ENCODE measurements around the gene ATP13A2.

ATP13A2 gene

DNA sequence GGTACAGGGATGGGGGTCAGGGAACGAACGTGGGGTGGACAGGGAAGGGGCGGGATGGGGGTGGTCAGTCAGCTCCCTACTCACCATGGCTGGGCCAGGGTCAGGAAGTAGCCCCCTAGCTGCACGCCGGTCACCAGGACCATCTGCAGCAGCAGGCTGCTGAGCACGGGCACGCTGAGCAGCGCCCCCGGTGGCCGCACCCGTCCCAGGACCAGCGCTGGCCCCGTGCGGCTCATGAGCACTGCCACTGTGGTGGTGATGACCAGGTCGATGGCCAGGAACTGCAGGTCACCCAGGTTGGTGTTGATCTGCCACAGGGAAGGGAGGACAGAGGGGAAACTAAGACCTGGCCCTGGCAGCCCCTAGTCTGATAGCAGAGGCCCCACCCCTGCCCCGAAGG is 24.8 kb downstream of the ATP13A2 start:
- H3K4me3 ChIP-seq (ENCODE audit: low read depth, low read length), result no peak overlapping the region
- DNase-seq (ENCODE audit: low read depth), result no peak
- TF ChIP-seq, protein P1, sequence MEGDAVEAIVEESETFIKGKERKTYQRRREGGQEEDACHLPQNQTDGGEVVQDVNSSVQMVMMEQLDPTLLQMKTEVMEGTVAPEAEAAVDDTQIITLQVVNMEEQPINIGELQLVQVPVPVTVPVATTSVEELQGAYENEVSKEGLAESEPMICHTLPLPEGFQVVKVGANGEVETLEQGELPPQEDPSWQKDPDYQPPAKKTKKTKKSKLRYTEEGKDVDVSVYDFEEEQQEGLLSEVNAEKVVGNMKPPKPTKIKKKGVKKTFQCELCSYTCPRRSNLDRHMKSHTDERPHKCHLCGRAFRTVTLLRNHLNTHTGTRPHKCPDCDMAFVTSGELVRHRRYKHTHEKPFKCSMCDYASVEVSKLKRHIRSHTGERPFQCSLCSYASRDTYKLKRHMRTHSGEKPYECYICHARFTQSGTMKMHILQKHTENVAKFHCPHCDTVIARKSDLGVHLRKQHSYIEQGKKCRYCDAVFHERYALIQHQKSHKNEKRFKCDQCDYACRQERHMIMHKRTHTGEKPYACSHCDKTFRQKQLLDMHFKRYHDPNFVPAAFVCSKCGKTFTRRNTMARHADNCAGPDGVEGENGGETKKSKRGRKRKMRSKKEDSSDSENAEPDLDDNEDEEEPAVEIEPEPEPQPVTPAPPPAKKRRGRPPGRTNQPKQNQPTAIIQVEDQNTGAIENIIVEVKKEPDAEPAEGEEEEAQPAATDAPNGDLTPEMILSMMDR (IDR thresholded peaks at IDR 0.05; ENCODE audit: low read depth, low read length, missing control alignments), result peak; percentile 50

DNA sequence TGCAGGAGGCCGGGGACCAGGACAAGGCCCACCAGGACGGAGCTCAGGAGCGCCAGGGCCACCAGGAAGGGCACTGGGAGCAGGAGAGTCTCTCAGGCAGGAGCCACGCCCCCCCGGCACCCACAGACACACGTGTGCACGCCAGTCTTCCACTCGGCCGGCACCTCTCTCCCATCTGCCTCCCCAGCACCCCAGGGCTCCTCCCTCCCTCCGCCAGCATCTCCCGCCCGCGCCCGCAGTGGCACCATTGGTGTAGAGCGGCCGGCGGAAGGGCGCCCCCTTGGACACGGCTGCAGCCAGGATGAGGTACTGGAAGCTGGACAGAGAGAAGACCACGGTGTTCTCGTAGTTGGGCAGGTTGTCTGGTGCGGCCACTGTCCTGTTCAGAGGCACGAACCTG is 25.2 kb downstream of the ATP13A2 start:
- TF ChIP-seq, protein P1 (IDR thresholded peaks at IDR 0.05; ENCODE audit: low read depth, low read length, missing control alignments), result no peak
- no peak for DNase-seq (ENCODE audit: low read depth)
- no peak overlapping the region for H3K4me3 ChIP-seq (ENCODE audit: low read depth, low read length)

DNA sequence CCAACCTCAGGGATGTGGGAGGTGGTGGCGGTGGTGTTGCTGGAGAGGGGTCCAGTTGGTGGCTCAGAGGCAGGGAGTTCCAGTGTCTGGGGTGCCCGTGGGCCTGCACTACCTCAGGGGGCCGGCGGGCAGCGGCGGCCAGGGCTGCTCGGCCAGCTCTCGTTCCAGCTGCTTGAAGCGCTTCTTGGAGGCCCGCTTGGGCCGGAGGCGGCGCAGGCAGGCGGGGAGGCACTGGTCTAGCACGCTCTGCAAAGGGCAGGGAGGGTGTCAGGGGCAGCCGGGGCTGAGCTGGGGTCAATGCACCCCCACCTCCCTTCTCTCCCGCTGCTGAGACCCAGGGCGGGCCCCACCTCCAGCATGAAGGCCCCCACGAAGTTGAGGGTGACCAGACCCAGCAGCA is 25.6 kb downstream of the ATP13A2 start:
- H3K4me3 ChIP-seq (ENCODE audit: low read depth, low read length), result no peak overlapping the region
- DNase-seq (ENCODE audit: low read depth), result no peak
- TF ChIP-seq, protein P1 (IDR thresholded peaks at IDR 0.05; ENCODE audit: low read depth, low read length, missing control alignments), result no peak

DNA sequence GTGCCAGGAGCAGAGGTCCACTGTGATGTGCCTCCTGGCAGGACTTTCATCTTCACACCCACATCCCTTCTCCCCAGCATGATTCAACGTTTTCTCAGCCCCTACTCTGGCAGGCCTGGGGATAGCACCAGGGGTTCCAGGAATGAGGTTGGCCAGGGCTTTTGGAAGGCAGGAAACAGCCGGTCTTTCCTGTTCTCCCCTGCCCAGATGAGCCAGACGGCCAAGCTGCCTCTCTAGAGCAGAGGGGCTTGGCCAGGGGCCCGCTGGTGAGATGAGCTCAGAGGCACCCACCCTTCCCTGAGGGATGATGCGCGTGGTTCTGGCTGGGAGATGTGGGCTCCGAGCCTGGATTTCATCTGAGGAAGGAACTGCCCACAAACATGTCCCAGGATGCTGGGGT is 27.0 kb downstream of the ATP13A2 start:
- H3K4me3 ChIP-seq (ENCODE audit: low read depth, low read length), result no peak overlapping the region
- TF ChIP-seq, protein P1 (IDR thresholded peaks at IDR 0.05; ENCODE audit: low read depth, low read length, missing control alignments), result no peak
- no peak for DNase-seq (ENCODE audit: low read depth)

DNA sequence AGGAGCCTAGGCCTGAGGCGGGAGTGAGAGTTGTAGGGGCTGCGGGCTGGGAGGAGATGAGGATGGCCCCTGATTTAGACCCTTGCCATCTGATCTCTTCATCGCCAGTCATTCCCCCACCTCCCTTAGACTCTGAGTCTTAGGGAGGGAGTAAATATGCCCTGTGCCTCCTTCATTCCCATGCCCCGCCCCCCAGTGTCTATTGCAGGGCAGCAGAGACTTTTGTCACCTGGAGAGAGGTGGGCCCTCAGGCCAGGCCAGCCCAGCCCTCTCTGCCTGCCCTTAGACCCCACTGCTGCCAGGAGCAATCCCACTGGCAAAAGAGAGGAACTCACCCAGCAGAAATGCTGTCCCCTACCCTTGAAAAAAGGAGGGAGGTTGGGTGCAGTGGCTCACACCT is 28.1 kb downstream of the ATP13A2 start:
- TF ChIP-seq, protein P1 (IDR thresholded peaks at IDR 0.05; ENCODE audit: low read depth, low read length, missing control alignments), result no peak
- no peak for DNase-seq (ENCODE audit: low read depth)
- H3K4me3 ChIP-seq (ENCODE audit: low read depth, low read length), result no peak overlapping the region

DNA sequence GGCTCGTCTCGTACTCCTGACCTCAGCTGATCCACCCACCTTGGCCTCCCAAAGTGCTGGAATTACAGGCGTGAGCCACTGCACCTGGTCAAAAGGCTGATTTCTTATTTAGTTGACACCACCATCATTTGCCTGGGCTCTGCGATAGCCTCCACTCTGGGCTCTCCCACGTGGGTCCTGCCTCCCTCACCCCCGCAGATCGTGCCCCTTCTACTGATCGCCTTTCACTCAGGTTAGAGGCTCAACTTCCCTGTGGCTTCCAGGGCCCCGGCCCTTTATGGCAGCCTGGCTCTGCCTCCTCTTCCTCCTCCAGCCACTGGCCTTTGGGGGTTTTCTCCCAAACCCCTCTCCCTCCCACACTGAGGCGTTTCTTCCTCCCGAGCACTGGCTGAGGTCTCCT is 28.8 kb downstream of the ATP13A2 start:
- TF ChIP-seq, protein P1 (IDR thresholded peaks at IDR 0.05; ENCODE audit: low read depth, low read length, missing control alignments), result no peak
- no peak overlapping the region for H3K4me3 ChIP-seq (ENCODE audit: low read depth, low read length)
- no peak for DNase-seq (ENCODE audit: low read depth)

DNA sequence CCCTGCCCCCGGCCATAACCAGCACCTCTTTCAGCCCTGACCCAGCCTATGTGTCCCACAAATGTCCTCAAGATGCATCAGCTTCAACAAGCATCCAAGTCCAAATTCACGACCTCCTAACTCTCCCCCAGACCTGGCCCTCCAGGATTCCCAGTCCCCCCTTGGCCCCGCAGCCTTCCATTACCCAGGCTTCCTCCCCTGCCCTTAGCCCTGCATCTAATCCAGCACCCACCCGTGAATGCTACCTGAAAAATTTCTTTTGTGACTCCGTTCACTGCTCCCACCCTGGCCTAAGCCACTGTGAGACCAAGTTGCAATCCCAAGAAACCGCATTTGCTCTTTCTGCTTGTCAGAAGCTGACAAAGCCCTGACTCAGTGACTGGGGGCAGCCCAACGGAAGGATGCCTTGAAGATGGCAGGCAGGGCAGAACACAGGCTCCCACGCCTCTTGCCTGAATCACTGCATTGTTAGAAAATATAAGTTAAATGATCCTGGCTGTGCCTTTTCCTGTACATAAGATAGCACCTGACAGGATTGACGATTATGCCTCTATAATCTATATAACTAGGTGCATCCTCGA is 30.4 kb downstream of the ATP13A2 start:
- no peak overlapping the region for H3K4me3 ChIP-seq (ENCODE audit: low read depth, low read length)
- TF ChIP-seq, protein P1 (IDR thresholded peaks at IDR 0.05; ENCODE audit: low read depth, low read length, missing control alignments), result no peak
- no peak for DNase-seq (ENCODE audit: low read depth)

All from GM12864 (cell line).